ENCODE measurements around the gene PTPRR. TPM values are rescaled to one million over a fixed set of nuclear protein-coding genes. Genes with fewer than 3 reads are reported as not detected.

Gene PTPRR
- total RNA-seq, 1 donor from 2014 or later = not detected

DNA sequence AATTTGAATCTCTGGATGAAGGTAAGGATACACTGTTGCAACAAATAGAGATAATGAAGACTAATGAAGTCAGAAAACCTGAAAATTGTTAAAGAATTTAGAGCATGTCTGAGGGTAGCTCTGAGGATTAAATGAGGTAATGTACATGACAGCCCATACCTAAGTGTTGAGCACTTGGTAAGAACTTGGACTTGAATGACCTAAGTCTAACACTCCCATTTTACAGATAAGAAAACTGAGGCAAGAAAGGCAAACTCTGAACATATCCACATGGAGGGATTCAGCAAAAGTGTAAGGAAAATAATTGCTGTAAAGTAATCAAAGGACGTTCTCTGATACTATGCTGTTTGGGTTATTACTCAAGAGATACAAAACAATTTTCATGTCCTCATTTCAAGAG lies 312.4 kb downstream of the PTPRR start:
- Mint-ChIP-seq H3K4me1 (ENCODE audit: low read depth) (peaks cover 11% of the 10 kb centered on the region), H3K4me3 (ENCODE audit: unreplicated experiment) (no peak overlapping the region), H3K9me3 (ENCODE audit: low read depth) (peaks cover 6% of the 10 kb centered on the region), H3K27me3 (ENCODE audit: low read depth) (peaks cover 2% of the 10 kb centered on the region), H3K36me3 (ENCODE audit: low read depth) (peaks cover 2% of the 10 kb centered on the region), H3K27ac (ENCODE audit: unreplicated experiment) (no peak overlapping the region)
- no peak for TF ChIP-seq CTCF (IDR thresholded peaks at IDR 0.05)
- no peak for DNase-seq (ENCODE audit: low spot score)

DNA sequence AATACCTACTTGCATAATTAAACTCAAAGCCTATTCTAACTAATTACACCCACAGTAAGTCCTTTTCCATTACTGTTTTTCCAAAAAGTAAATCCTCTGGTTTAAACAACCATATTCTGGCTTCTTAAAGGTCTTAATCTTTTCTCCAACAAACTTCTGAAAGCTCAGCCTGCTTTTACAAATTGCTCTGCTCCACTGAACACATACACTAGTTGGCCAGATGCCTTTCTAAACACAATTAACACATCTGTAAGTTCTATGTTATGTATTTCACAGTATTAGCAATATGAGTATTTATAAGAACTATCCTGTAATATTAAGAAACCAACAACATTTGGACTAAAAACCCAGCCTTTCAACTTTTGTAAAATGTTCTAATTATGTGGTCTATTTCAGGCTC lies 313.4 kb downstream of the PTPRR start:
- no peak overlapping the region for H3K4me3 Mint-ChIP-seq (ENCODE audit: unreplicated experiment)

GRCh38 chr12:70605976-70606375 lies 314.6 kb downstream of the PTPRR start:
- Mint-ChIP-seq H3K4me3 (ENCODE audit: unreplicated experiment) (no peak overlapping the region), H3K4me1 (ENCODE audit: low read depth) (peaks cover 11% of the 10 kb centered on the region), H3K27ac (ENCODE audit: unreplicated experiment) (no peak overlapping the region), H3K9me3 (ENCODE audit: low read depth) (peaks cover 6% of the 10 kb centered on the region), H3K36me3 (ENCODE audit: low read depth) (peaks cover 2% of the 10 kb centered on the region), H3K27me3 (ENCODE audit: low read depth) (peaks cover 2% of the 10 kb centered on the region)
- DNase-seq (ENCODE audit: low spot score) = no peak
- no peak for TF ChIP-seq CTCF (IDR thresholded peaks at IDR 0.05)

More for the DNA sequence above, 313.4 kb downstream of the PTPRR start:
- Mint-ChIP-seq H3K27me3 (ENCODE audit: low read depth) (peaks cover 2% of the 10 kb centered on the region), H3K9me3 (ENCODE audit: low read depth) (peaks cover 6% of the 10 kb centered on the region), H3K4me1 (ENCODE audit: low read depth) (peaks cover 11% of the 10 kb centered on the region), H3K27ac (ENCODE audit: unreplicated experiment) (no peak overlapping the region), H3K36me3 (ENCODE audit: low read depth) (peaks cover 2% of the 10 kb centered on the region)
- no peak for DNase-seq (ENCODE audit: low spot score)
- TF ChIP-seq CTCF (IDR thresholded peaks at IDR 0.05) = no peak

- peaks cover 2% of the 10 kb centered on the region for H3K36me3 Mint-ChIP-seq (ENCODE audit: low read depth)
Observed at GRCh38 chr12:70604662-70605061, 315.9 kb downstream of the PTPRR start.

DNA sequence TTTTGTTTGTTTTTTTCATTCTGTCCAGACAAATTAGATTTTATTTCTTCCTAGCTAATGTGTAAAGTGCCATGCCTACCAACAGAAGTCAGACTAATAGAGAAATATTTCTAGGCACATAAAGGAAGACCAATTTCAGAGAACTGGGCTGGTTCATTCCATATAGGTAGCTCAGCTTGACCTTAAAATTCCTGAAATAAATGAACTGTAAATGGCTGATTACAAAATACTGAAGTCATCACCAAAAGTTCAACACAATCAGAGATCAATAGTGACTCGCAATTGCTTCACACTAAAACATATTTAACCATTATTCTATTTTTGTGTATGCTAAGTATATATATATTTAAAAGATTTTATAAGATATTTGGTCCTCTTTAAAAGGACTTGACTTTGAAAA lies 317.5 kb downstream of the PTPRR start:
- Mint-ChIP-seq H3K4me3 (ENCODE audit: unreplicated experiment) (no peak overlapping the region), H3K27ac (ENCODE audit: unreplicated experiment) (no peak overlapping the region), H3K4me1 (ENCODE audit: low read depth) (no peaks in the 10 kb centered on the region), H3K36me3 (ENCODE audit: low read depth) (peaks cover 2% of the 10 kb centered on the region), H3K27me3 (ENCODE audit: low read depth) (peaks cover under 1% of the 10 kb centered on the region), H3K9me3 (ENCODE audit: low read depth) (peaks cover 6% of the 10 kb centered on the region)
- DNase-seq (ENCODE audit: low spot score) = no peak
- no peak for TF ChIP-seq CTCF (IDR thresholded peaks at IDR 0.05)

More at GRCh38 chr12:70604662-70605061, 315.9 kb downstream of the PTPRR start:
- peaks cover 6% of the 10 kb centered on the region for H3K4me1 Mint-ChIP-seq (ENCODE audit: low read depth)
- H3K27ac Mint-ChIP-seq (ENCODE audit: unreplicated experiment) = no peak overlapping the region
- H3K9me3 Mint-ChIP-seq (ENCODE audit: low read depth) = peaks cover 6% of the 10 kb centered on the region
- no peak for DNase-seq (ENCODE audit: low spot score)
- H3K27me3 Mint-ChIP-seq (ENCODE audit: low read depth) = peaks cover 2% of the 10 kb centered on the region
- no peak overlapping the region for H3K4me3 Mint-ChIP-seq (ENCODE audit: unreplicated experiment)
- TF ChIP-seq CTCF (IDR thresholded peaks at IDR 0.05) = no peak

Data from chondrocyte (in vitro differentiated cells).